ENCODE measurements around the gene KIF3C. TPM values are rescaled to one million over a fixed set of nuclear protein-coding genes. Genes with fewer than 3 reads are reported as not detected.
"Not testable (repeated sequence)": the region's sequence is repeated elsewhere in the genome, so short reads cannot be mapped to it uniquely, and the experiment has no call there.

Gene KIF3C
- 3.0 TPM for total RNA-seq

DNA sequence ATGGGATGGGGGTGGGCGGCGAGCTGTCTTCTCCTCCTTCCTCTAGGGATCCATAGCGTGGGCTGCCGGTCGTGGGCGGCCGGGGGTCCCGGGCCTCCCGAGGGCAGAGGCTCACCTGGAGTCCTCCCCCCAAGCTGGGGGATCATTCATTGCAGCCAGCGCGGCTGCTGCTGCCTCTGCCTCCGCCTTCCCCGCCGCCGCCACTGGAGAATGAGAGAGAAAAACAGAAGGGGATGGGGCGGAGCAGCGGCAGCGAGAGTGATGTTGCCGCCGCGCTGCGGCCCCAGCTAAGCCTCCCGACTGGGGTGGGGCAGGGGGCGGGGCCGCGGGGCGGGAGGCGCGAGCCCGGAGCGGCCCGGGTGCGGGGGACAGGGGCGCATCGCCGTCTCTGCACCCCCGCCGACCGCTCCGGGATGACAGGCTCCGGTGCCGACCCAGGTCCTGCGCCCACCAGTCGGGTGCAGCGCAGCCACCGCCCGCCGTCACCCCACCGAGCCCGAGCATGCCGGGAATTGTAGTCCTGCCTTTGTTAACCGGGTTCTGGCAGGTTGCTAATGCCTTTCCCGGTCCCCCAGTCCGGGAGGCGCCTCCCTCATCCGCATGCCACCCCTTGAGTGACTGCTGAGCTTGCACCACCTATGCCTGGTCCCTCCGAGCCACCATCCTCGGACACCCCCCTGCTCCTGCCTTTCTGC, at the start of gene KIF3C:
TSS of gene KIF3C (minus strand) at position 225 of the 695 bp plus-strand sequence. CDS start 580 bp downstream, outside the sequence.
- ATAC-seq = peak; percentile 72

DNA sequence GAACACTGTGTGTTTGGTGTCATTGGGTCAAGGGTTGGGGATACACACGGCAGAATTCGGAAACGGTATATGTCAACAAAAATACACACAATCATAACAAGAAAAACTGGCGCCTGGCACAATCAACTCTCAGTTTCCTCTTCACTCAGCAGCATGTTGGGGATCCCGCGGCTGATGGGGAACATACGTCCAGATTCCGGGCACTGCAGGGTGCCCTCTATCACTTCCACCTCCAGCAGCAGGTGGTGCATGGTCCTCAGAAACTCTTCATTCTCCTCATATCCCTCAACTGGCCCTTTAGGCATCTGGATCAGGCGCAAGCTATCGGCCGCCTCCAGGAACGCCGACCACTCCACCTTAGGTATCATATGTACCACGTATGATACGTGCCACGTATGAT, 45.8 kb upstream of the KIF3C start:
- ATAC-seq = not testable (repeated sequence)

DNA sequence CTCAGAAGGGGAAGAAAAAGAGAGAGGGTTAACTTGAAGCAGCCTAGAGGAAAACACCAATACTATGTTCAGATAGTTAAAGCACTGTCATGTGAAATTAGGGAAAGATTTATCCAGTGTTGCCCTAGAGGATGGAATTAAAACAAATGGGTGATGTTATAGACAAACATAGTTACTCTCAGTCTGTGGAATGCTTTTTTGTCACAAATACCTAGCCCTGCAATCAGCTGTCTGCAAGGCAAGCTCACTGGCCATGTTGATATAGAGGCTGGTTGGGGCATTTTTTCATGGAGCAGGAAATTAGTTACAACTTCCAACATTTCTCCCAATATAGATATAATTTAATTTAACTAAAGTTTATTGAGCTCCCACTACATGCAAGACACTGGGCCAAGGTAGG, 43.2 kb upstream of the KIF3C start:
- no peak for ATAC-seq

DNA sequence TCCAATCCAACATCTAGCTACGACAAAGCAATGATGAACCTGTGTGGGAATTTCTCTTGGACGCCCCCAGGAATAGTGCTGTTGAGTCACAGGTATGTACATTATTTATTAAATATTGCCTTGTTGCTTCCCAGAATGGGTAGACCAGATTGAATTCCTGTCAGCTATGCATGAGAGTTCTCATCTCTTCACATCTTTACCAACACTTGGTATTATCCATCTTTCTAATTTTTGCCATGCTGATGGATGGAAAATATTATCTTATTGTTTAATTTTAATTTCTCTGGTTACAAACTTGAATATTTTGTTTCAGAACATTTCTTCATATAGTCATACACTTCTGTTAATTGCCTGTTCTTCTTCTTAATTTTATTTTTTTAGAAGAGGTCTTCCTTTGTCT, 42.0 kb upstream of the KIF3C start:
- ATAC-seq = no peak

DNA sequence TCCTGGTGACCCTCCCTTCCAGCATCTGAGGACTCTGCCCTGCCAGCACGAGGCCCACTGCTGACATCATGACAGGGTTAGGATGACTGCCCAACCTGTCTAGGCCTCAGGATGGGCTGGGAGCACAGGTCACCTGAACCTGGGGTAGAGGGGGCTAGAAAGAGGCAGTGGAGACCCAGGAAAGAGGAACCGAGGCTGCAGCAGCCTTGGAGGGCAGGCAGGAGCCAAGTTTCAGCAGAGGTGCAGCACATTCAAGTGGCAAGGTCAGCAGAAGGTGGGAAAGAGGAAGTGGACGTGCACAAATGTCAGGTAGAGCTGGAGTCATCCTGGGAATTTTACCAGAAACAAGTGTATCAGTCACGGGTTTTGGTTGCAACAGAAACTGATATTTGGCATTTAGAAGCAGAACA, 37.9 kb upstream of the KIF3C start:
- no peak for ATAC-seq

DNA sequence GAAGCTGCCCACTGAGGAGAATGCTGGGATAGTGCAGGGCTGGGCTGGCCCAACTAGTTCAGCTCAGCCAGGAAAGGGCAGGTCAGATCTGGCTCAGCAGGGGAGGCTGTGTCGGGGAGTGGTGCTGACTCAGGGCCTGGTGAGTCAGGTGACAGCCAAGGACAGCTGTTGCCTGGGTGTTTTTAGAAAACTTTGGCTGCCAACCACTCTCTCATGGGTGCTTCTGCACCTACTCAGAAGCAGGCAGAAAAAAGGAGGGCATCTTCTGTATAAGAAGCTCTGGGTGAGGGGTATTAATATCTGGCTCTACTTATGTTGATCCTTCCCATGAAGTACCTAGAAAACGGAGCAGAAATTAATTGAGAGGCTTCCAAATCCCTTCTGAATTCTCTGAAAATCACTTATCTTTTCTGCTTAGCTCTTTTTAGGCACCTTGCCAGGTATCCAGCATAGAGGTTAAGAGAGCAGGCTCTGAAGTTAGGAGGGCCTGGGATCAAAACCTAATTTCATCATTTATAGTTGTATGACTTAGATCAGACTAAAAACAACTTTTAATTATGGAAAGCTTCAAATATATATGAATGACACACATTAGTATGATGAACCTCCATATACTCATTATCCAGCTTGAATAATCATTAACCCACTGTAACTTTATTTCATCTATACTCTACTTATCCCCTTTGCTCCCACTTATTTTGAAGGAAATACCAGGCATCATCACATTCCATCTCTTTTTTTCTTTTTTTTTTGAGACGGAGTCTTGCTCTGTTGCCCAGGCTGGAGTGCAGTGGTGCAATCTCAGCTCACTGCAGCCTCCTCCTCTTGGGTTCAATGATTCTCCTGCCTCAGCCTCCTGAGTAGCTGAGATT, 36.1 kb upstream of the KIF3C start:
- ATAC-seq = peak; percentile 98

DNA sequence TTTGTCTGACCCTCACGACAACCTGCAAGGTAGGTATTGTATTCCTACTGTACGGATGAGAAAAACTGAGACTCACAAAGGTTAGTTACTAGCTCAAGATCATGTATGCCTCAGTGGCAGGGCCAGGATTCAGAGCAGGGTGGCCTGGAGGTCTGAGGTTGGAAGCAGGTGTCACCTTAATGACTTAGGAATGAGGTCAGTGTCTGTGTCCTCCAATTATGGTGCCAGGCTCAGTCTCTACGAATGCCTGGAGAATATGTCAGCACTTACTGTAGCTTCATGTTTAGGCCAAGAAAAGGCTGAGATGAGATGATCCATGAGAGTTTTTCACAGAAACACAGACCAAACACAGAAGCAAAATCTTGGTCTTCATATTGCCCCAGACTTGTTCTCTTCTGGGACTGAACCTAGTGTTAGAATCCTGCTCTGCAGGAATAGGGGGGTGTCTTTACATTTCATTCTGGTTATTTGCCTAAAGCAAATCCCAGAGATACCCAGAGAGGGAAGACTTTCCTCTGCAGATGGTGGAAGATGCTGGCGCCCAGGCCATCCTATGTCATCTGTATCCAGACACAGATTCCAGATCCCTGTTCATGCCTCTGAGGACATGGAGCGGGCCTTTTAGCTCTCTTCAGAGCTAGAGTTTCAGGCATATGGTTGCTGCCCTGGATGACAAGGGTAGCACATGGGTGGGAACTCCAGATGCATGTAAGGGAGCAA, 35.3 kb upstream of the KIF3C start:
- no peak for ATAC-seq

DNA sequence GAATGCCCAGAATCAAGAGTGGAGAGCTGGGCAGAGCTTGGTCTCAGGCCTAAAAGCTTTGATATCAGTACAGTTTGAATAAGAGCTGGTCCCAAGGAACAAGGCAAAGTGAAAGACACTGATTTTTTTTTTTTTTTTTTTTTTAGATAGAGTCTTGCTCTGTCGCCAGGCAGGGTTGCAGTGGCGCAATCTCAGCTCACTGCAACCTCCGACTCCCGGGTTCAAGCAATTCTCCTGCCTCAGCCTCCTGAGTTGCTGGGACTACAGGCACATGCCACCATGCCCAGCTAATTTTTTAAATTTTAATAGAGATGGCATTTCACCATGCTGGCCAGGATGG, 34.4 kb upstream of the KIF3C start:
- not testable (repeated sequence) for ATAC-seq

DNA sequence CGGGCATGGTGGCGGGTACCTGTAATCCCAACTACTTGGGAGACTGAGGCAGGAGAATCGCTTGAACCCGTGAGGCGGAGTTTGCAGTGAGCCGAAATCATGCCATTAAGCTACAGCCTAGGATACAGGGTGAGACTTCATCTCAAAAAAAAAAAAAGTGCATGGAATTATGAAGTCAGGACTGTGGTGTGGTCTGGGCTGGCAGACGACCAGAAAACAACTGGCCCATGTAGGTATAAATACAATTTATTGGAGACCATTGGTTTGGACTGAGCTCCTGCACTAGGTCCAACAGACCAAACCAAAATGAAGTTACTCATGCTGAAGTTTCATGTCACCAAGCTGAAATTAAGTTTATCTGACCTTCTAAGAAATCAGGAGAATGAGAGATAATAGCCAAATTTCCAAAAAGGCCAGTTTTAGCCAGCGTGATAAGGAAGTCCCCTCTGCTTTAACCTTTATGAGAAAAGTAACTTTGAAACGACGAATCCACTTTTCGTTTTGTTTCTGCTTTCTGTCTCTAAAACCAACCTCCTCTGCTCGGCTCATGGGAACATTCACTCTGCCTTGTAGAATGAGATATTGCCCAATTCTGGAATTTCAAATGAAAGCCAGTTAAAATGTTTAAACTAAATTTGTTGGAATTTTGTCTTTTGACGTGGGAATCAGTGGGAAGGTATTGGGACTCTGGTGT, 33.9 kb upstream of the KIF3C start:
- no peak for ATAC-seq

DNA sequence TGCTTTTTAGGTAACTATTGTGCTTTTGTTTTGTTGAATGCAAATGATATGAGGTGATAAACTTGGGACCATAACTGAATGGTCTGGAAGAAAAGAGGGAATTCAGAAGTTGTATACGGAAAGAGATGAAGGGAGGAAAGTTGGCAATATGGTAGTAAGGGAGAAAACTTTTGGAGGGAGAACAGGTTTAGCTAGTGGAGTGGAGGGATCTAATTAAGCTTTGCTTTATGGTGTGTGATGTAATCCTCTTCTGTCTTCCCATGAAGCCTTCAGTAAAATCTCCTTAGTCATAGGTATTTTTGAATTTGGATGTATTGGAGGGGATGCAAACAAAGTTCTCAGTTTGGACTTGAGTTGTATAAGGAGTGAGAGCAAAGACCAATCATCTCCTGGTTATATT, 31.4 kb upstream of the KIF3C start:
- peak; percentile 15 for ATAC-seq

DNA sequence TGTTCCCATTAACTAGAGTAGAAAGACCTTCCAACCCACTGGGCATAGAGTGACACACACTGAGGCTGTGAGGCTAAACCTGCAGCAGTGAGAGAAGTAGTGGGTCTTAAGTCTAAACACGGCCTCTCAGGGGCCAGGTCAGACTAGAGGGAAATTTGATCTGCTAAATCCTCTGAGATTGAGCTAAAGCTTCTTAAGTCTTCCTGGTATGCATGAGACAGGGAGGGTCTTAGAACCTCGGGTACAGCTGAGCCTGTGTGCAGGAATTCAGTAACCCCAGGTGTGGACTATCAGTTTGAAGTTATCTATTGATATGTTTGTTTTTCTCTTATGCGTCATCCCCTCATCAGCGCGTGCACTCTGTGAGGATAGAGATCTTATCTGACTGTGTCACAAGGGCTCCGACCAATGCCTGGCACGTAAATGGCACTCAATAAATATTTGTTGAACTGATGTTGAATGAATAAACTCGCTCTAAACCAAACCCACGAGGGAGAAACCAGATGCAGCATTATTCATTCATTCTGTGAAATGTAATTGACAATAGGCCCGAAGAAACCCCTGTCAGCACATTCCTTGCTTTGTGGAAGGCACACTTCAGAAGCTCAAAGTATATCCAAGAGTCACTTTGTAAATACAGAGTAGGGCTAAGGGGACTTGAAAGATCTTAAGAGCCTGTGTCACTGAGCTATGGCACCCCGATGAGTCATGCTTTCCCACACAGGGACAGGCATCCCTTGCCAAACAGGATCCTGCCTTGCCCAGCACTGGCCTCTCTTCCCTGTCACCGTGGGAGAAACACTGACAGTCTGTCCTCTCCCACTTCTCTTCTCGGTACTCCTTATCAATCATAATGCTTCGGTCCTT, 29.9 kb upstream of the KIF3C start:
- ATAC-seq = peak; percentile 75

DNA sequence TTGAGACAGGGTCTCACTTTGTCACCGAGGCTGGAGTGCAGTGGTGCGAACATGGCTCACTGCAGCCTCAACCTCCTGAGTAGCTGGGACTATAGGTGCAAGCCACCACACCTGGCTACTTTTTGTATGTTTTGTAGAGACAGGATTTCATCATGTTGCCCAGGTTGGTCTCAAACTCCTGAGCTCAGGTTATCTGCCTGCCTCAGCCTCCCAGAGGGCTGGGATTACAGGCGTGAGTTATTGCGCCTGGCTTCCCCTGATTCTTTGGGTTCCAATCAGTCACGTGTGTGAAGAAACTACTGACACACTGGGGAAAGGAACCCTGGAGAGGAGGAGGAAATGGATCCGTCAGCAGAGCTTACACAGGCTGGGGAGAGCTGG, 29.3 kb upstream of the KIF3C start:
- ATAC-seq = peak; percentile 42

DNA sequence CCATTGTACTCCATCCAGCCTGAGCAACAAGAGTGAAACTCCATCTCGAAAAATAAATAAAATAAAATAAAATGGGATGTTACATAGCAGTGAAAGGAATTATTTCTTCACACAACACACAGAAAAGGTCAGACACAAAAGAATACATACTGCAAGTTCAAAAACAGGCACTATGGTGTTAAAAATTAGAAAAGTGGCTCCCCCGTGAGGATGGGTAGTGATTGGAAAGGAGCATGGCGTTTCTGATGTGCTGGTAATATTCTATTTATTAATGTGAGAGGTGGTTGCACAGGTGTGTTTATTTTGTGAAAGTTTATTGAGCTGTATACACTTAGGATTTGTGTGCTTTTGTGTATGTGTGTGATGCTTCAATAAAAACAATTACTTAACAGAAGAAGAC, 28.6 kb upstream of the KIF3C start:
- no peak for ATAC-seq

DNA sequence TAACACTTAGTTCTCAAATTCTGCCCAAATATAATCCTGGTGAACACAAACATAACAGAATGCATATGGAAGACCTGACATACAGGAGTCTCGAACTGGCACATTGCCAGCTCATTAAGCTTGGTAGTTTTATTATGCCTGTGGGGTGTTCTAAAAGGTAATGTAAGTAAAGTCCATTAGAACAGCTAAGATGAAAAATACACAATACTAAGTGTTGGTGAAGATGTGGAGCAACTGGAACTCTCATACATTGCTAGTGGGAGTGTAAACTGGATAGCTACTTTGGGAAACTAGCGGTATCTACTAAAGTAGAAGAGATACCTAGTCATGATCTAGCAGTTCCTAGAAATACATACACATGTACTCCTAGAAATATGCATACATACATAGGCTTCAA, 27.3 kb upstream of the KIF3C start:
- ATAC-seq = no peak

DNA sequence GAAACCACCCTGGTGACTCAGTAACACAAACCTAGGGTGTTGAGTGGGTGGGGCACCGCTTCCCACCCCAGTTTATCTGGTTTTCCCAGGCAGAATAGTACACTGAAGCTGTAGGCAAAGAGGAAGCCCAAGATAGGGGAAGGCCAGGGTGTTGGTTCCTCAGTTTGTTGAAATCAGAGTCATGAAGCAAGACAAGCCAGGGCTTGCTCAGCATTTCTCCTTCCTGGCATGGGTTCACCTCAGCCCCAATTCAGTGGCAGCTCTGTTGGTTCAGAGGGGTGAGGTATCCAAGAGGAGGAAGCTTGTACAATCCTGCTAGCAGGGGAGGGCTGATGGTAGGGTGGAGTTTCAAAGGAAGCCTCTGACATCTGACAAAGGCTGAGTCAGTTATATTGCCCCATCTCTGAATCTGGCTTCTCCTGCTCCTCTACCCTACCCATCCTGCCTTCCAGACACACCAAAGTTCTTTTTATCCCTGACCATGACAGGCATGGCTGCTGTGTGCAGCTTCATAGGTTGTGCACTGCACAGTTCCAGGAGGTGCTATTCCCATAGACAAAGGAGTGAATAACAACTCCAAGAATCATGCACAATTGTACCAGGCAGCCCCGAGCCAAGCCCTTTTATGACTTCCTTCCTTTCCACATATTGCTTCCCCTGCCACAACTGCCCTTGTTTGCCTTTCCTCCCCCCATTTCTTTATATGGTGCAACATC, 26.7 kb upstream of the KIF3C start:
- ATAC-seq = peak; percentile 88

DNA sequence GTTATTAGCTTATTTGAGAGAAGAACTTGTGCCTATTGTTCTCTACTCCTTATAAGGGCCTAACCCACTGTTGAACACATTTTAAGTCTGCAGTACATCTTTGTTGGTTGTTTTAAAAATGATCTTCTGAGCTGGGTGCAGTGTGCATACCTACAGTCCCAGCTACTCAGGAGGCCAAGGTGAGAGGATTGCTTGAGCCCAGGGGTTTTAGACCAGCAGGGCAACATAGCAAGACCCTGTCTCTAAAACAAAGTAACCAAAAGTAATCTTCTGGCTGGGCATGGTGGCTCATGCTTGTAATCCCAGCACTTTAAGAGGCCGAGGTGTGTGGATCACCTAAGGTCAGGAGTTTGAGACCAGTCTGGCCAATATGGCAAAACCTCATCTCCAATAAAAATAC, 25.8 kb upstream of the KIF3C start:
- no peak for ATAC-seq

DNA sequence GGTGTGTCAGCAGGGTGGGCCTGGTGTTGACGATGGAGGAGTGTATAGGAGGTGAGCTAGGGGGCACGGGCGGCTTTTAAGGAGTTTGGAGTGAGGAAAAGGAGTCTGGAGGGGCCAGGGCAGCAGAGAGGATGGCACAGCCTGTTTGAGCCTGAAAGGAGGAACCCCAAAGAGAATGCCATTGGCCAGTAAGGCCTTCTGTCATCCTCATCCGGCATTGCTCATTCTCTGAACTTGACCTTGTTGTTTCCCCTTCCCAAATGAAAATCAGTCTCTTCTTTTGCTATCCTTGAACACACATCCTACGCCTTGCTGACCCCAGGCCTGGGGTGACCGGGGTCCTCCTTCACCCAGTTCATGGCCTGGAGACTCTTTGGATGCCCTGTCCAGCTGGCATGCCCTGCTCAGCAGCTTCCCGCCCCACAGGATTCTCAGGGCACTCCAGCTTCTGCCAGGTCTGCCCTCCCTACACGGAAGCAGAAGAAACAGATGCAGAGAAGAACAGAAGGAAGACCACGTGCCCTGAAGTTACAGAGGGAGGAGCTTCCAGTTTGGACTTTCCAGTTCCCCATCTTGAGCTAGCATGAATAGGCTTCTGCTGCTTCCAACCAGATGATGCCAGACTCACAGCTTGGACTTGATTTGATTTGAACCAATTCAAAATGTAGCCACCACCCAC, 20.5 kb upstream of the KIF3C start:
- peak; percentile 75 for ATAC-seq

DNA sequence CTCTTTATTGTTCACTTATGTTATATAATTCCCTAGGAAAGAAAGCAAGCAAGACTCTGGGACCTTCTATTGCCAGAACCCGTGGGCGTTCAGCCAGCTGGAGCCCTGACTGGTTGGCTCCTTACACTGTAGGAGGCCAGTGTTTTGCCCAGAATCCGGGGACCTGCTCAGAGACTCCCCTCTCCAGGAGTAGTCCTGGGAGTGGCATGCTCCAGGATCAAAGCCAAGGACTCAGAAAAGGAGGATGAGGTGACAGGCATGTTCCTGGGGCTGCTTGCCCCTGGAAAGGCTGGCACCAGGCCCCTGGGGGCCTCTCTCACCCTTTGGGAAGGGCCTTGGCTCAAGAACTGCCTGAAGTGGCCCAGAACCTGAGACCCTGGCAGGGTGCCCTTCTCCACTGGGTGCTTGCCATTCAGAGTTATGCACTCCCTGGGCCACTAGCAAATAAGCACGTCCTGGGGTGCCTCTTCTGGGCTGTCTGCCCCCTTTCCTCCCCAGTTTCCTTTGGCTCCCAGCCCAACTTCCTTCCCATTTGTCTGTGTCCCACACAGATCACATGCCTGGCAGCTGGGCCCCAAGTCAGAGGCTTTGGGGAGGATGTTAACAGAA, 19.6 kb upstream of the KIF3C start:
- ATAC-seq = peak; percentile 4

DNA sequence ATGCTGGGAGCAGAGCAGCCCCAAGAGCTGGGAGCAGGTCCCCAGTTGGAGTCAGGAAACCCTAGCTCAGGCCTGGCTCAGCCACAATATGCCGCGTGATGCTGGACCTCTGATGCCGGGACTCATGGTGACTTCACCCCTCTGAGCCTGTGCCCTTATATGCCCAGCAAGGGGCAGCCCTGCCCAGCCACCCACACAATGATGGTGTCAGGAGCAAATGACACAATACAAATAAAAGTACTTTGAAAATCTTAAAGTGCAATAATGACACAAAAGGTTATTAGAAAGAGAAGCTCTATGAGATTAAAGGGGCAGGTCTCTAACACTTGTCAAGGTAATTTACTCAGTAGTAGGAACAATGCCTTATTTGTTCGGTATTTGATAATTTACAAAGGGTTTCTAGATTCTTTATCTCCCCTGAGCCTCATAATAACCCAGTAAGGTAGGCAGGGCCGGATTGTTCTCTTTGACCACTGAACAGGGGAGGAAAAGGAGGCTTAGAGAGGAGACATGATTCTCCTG, 18.3 kb upstream of the KIF3C start:
- ATAC-seq = peak; percentile 74

DNA sequence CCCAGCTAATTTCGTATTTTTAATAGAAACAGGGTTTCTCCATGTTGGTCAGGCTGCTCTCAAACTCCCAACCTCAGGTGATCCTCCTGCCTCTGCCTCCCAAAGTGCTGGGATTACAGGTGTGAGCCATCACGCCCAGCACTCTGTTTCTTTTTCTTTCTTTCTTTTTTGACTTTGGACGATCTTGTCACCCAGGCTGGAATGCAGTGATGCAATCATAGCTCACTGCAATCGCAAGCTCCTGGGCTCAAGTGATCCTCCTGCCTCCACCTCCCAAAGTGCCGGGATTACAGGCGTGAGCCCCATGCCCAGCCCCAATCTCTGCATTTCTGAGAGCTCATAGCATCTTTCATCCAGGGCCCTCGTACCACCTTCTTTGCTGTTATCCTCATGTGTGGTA, 17.1 kb upstream of the KIF3C start:
- ATAC-seq = not testable (repeated sequence)
